Astrocyte (in vitro differentiated cells and primary cell): Measurements from ENCODE around the gene AGXT2. TPM values are rescaled to one million over a fixed set of nuclear protein-coding genes. Genes with fewer than 3 reads are reported as not detected.

Experiments
- DNase-seq: peaks from one replicate; pipeline ENCODE4 v3.0.0-alpha.2; 2010; ENCODE audit warnings: low read depth
- FAIRE-seq: peaks from 2 replicates; lab custom pipeline; 2011; peaks lifted over from hg19 to GRCh38; lab: Jason Lieb, UNC
- H2AFZ ChIP-seq: 2 replicates; pipeline ENCODE4 v1.6.0; 2012; ENCODE audit warnings: low read depth, low read length, inconsistent platforms
- H3K27ac ChIP-seq: 2 replicates; pipeline ENCODE4 v1.5.1; 2011; ENCODE audit warnings: low read depth, low read length, inconsistent platforms
- H3K27me3 ChIP-seq: 2 replicates; pipeline ENCODE4 v1.6.0; 2011; ENCODE audit warnings: low read length, inconsistent platforms; ENCODE audit not compliant: insufficient read depth
- H3K36me3 ChIP-seq: 2 replicates; pipeline ENCODE4 v1.5.1; 2011; ENCODE audit warnings: low read length, inconsistent platforms; ENCODE audit not compliant: insufficient read depth
- H3K4me1 ChIP-seq: 2 replicates; pipeline ENCODE4 v1.5.1; 2011; ENCODE audit warnings: low read length, inconsistent platforms; ENCODE audit not compliant: insufficient read depth
- H3K4me2 ChIP-seq: 2 replicates; pipeline ENCODE4 v1.6.0; 2012; ENCODE audit warnings: low read length, inconsistent platforms
- H3K4me3 ChIP-seq: 2 replicates; pipeline ENCODE4 v1.5.1; 2011; ENCODE audit warnings: low read depth, mild to moderate bottlenecking, low read length, inconsistent platforms; ENCODE audit not compliant: insufficient read depth
- H3K79me2 ChIP-seq: 2 replicates; pipeline ENCODE4 v1.6.0; 2012; ENCODE audit warnings: mild to moderate bottlenecking, low read length, inconsistent platforms; ENCODE audit not compliant: insufficient read depth
- H3K9ac ChIP-seq: 2 replicates; pipeline ENCODE4 v1.6.0; 2012; ENCODE audit warnings: mild to moderate bottlenecking, low read length, inconsistent platforms
- H3K9me3 ChIP-seq: 2 replicates; pipeline ENCODE4 v1.5.1; 2012; ENCODE audit warnings: low read depth, mild to moderate bottlenecking, low read length, inconsistent platforms; ENCODE audit not compliant: insufficient read depth
- H4K20me1 ChIP-seq: 2 replicates; pipeline ENCODE4 v1.6.0; 2012; ENCODE audit warnings: low read length, inconsistent platforms; ENCODE audit not compliant: insufficient read depth
- H3K27ac Mint-ChIP-seq: one replicate; pipeline ENCODE4 v1.8.0; 2021; ENCODE audit warnings: mild to moderate bottlenecking, mixed read lengths; ENCODE audit not compliant: unreplicated experiment
- H3K27me3 Mint-ChIP-seq: one replicate; pipeline ENCODE4 v1.8.0; 2021; ENCODE audit warnings: low read depth, mixed read lengths; ENCODE audit not compliant: unreplicated experiment
- H3K36me3 Mint-ChIP-seq: one replicate; pipeline ENCODE4 v1.8.0; 2021; ENCODE audit warnings: low read depth, mixed read lengths; ENCODE audit not compliant: unreplicated experiment
- H3K4me1 Mint-ChIP-seq: one replicate; pipeline ENCODE4 v1.8.0; 2021; ENCODE audit warnings: low read depth, mixed read lengths; ENCODE audit not compliant: unreplicated experiment
- H3K4me3 Mint-ChIP-seq: one replicate; pipeline ENCODE4 v1.8.0; 2021; ENCODE audit warnings: mild to moderate bottlenecking, moderate library complexity, mixed read lengths; ENCODE audit not compliant: unreplicated experiment
- H3K9me3 Mint-ChIP-seq: one replicate; pipeline ENCODE4 v1.8.0; 2021; ENCODE audit warnings: mild to moderate bottlenecking, mixed read lengths; ENCODE audit not compliant: unreplicated experiment
- EZH2 ChIP-seq: IDR thresholded peaks from 2 replicates; pipeline ENCODE4 v1.6.1; 2012; ENCODE audit warnings: mild to moderate bottlenecking, low read length, inconsistent platforms; ENCODE audit not compliant: insufficient read depth
- total RNA-seq: library from RNA; stranded (reverse); gene quantifications from 2 replicates; pipeline ENCODE4 v1.2.1, GENCODE V29; 2021
- TF ChIP-seq, protein P1 (sequence below): IDR thresholded peaks from 2 replicates; pipeline ENCODE4 v1.5.1; 2011; ENCODE audit warnings: low read depth, mild to moderate bottlenecking, inconsistent platforms, low read length, moderate library complexity; ENCODE audit not compliant: insufficient read depth

The AGXT2 gene
- total RNA-seq, 1 donor from 2014 or later: not detected

- no peak overlapping the region for H3K4me3 Mint-ChIP-seq
- Histone ChIP-seq H3K4me1 (no peaks in the 10 kb centered on the region), H3K9me3 (no peaks in the 10 kb centered on the region), H3K27me3 (peaks cover 15% of the 10 kb centered on the region), H3K4me2 (no peak overlapping the region), H3K36me3 (no peaks in the 10 kb centered on the region), H3K4me3 (no peak overlapping the region), H3K9ac (no peak overlapping the region), H3K79me2 (no peaks in the 10 kb centered on the region), H2AFZ (no peak overlapping the region), H4K20me1 (no peaks in the 10 kb centered on the region), H3K27ac (no peak overlapping the region)
- FAIRE-seq (no peak), DNase-seq (no peak)
- H3K36me3 Mint-ChIP-seq: no peaks in the 10 kb centered on the region
- no peak overlapping the region for H3K27ac Mint-ChIP-seq
- TF ChIP-seq, protein P1, sequence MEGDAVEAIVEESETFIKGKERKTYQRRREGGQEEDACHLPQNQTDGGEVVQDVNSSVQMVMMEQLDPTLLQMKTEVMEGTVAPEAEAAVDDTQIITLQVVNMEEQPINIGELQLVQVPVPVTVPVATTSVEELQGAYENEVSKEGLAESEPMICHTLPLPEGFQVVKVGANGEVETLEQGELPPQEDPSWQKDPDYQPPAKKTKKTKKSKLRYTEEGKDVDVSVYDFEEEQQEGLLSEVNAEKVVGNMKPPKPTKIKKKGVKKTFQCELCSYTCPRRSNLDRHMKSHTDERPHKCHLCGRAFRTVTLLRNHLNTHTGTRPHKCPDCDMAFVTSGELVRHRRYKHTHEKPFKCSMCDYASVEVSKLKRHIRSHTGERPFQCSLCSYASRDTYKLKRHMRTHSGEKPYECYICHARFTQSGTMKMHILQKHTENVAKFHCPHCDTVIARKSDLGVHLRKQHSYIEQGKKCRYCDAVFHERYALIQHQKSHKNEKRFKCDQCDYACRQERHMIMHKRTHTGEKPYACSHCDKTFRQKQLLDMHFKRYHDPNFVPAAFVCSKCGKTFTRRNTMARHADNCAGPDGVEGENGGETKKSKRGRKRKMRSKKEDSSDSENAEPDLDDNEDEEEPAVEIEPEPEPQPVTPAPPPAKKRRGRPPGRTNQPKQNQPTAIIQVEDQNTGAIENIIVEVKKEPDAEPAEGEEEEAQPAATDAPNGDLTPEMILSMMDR: no peak
- no peak for TF ChIP-seq EZH2
- H3K4me1 Mint-ChIP-seq: peaks cover 33% of the 10 kb centered on the region
- peaks cover 11% of the 10 kb centered on the region for H3K27me3 Mint-ChIP-seq
- no peaks in the 10 kb centered on the region for H3K9me3 Mint-ChIP-seq
These were observed 53.8 kb downstream of the AGXT2 start for GRCh38 chr5:34993951-34994350.

DNA sequence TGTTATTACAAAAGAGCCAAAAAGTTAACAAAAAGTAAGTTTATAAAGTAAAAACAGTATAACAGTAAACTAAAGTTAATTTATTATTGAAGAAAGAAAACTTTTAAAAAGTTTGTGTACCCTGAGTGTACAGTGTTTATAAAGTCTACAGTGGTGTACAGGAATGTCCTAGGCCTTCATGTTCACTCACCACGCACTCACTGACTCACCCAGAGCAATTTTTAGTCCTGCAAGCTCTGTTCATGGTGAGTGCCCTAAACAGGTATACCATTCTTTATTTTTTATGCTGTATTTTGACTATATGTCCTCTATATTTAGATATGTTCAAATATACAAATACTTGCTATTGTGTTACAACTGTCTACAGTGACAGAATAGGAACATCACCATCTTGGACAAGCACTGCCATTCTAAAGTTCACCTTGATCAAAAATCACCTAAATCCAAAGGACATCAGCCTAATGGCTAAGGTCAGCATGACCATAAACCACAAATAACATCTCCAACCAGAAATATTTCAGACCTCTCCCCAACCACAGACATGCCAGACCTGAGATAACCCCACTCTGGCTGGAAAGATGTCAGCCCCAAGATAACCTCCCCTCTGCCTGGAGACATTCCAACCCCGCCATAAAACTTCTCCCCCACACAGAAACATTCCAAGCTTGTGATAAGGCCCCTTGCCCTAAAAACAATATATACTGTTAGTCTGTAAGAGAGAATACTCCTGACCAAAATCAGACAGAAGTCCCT lies 56.1 kb downstream of the AGXT2 start:
- Mint-ChIP-seq H3K4me1 (peaks cover 28% of the 10 kb centered on the region), H3K36me3 (no peaks in the 10 kb centered on the region), H3K27ac (peak overlapping the region; percentile 19), H3K4me3 (no peak overlapping the region), H3K27me3 (peaks cover 11% of the 10 kb centered on the region), H3K9me3 (no peaks in the 10 kb centered on the region)
- Histone ChIP-seq H3K27me3 (peaks cover 18% of the 10 kb centered on the region), H3K27ac (no peak overlapping the region), H3K79me2 (no peaks in the 10 kb centered on the region), H3K9ac (no peak overlapping the region), H4K20me1 (no peaks in the 10 kb centered on the region), H3K4me1 (no peaks in the 10 kb centered on the region), H3K9me3 (peaks cover 7% of the 10 kb centered on the region), H3K4me3 (no peak overlapping the region), H3K36me3 (no peaks in the 10 kb centered on the region), H3K4me2 (no peak overlapping the region), H2AFZ (no peak overlapping the region)
- FAIRE-seq (no peak), DNase-seq (peak; percentile 41)
- no peak for TF ChIP-seq EZH2
- TF ChIP-seq, protein P1: no peak

DNA sequence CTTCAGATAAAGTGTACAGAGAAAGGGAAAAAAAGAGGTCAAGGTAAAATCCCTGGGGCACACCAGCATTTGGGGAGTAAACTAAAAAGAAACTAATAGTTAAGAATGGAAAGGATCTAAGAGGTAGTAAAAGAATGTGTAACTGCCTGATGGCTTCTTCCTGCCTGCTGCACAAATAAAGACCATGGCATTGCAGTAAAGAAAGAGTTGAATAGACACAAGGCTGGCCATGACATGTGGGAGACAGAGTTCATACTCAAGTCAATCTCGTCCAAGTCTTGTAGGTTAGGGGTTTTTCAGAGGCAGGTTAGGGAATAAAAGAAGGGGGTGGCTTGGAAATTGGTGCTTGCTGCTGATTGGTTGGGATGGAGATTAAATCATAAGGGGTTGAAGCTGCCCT lies 60.8 kb downstream of the AGXT2 start:
- H3K36me3 ChIP-seq: no peaks in the 10 kb centered on the region
- H3K27ac ChIP-seq: no peak overlapping the region
- H3K4me1 ChIP-seq: no peaks in the 10 kb centered on the region
- Mint-ChIP-seq H3K36me3 (no peaks in the 10 kb centered on the region), H3K9me3 (peaks cover 7% of the 10 kb centered on the region), H3K4me3 (no peak overlapping the region), H3K4me1 (peaks cover 16% of the 10 kb centered on the region), H3K27ac (no peak overlapping the region), H3K27me3 (no peaks in the 10 kb centered on the region)
- H3K4me3 ChIP-seq: no peak overlapping the region
- H4K20me1 ChIP-seq: no peaks in the 10 kb centered on the region
- no peak overlapping the region for H3K4me2 ChIP-seq
- DNase-seq: no peak
- no peaks in the 10 kb centered on the region for H3K79me2 ChIP-seq
- no peak overlapping the region for H3K9ac ChIP-seq
- TF ChIP-seq, protein P1: no peak
- TF ChIP-seq EZH2: no peak
- peaks cover 2% of the 10 kb centered on the region for H3K27me3 ChIP-seq
- H3K9me3 ChIP-seq: peaks cover 12% of the 10 kb centered on the region
- no peak for FAIRE-seq
- no peak overlapping the region for H2AFZ ChIP-seq
